Nephron (organoid): ENCODE results near the gene SSC5D.
A peak's percentile ranks its signal among the peaks of the same experiment; 100 is the strongest.

Experiments used
- H3K27ac Mint-ChIP-seq, 3 experiments: 2 replicates each; pipeline ENCODE4 v1.8.0; 2020; ENCODE audit warnings: mixed read lengths in 3 of 3, mild to moderate bottlenecking in 2 of 3, moderate library complexity in 1 of 3
- H3K27me3 Mint-ChIP-seq: 2 replicates; pipeline ENCODE4 v1.8.0; 2021; ENCODE audit warnings: low read depth, mild to moderate bottlenecking, moderate library complexity, mixed read lengths
- H3K36me3 Mint-ChIP-seq: 2 replicates; pipeline ENCODE4 v1.8.0; 2020; ENCODE audit warnings: low read depth, mixed read lengths
- H3K4me1 Mint-ChIP-seq: 2 replicates; pipeline ENCODE4 v1.8.0; 2020; ENCODE audit warnings: mixed read lengths
- H3K4me3 Mint-ChIP-seq, 3 experiments: 2 replicates each; pipeline ENCODE4 v1.8.0; 2020; ENCODE audit warnings: mild to moderate bottlenecking in 3 of 3, mixed read lengths in 3 of 3, moderate library complexity in 2 of 3
- H3K9me3 Mint-ChIP-seq: 2 replicates; pipeline ENCODE4 v1.8.0; 2020; ENCODE audit warnings: mixed read lengths
- TF ChIP-seq, protein P1 (sequence below), 3 experiments: fragments of 200-600 bp; sonication (generic); IDR thresholded peaks; one replicate each; pipeline ENCODE4 v1.5.0; 2021; ENCODE audit warnings: antibody characterized with exemption in 3 of 3; ENCODE audit not compliant: unreplicated experiment in 3 of 3

Gene SSC5D

GRCh38 chr19:55538132-55538531 is 49.9 kb downstream of the SSC5D start:
- peak overlapping the region in 1 of 3 experiments; percentile 70 for H3K27ac Mint-ChIP-seq
- TF ChIP-seq, protein P1, sequence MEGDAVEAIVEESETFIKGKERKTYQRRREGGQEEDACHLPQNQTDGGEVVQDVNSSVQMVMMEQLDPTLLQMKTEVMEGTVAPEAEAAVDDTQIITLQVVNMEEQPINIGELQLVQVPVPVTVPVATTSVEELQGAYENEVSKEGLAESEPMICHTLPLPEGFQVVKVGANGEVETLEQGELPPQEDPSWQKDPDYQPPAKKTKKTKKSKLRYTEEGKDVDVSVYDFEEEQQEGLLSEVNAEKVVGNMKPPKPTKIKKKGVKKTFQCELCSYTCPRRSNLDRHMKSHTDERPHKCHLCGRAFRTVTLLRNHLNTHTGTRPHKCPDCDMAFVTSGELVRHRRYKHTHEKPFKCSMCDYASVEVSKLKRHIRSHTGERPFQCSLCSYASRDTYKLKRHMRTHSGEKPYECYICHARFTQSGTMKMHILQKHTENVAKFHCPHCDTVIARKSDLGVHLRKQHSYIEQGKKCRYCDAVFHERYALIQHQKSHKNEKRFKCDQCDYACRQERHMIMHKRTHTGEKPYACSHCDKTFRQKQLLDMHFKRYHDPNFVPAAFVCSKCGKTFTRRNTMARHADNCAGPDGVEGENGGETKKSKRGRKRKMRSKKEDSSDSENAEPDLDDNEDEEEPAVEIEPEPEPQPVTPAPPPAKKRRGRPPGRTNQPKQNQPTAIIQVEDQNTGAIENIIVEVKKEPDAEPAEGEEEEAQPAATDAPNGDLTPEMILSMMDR (IDR thresholded peaks at IDR 0.05; ENCODE audit: unreplicated experiment in 3 of 3) = no peak
- no peaks in the 10 kb centered on the region for H3K27me3 Mint-ChIP-seq
- H3K9me3 Mint-ChIP-seq = peaks cover 5% of the 10 kb centered on the region
- no peak overlapping the region for H3K4me3 Mint-ChIP-seq
- no peaks in the 10 kb centered on the region for H3K36me3 Mint-ChIP-seq
- H3K4me1 Mint-ChIP-seq = peaks cover 13% of the 10 kb centered on the region

DNA sequence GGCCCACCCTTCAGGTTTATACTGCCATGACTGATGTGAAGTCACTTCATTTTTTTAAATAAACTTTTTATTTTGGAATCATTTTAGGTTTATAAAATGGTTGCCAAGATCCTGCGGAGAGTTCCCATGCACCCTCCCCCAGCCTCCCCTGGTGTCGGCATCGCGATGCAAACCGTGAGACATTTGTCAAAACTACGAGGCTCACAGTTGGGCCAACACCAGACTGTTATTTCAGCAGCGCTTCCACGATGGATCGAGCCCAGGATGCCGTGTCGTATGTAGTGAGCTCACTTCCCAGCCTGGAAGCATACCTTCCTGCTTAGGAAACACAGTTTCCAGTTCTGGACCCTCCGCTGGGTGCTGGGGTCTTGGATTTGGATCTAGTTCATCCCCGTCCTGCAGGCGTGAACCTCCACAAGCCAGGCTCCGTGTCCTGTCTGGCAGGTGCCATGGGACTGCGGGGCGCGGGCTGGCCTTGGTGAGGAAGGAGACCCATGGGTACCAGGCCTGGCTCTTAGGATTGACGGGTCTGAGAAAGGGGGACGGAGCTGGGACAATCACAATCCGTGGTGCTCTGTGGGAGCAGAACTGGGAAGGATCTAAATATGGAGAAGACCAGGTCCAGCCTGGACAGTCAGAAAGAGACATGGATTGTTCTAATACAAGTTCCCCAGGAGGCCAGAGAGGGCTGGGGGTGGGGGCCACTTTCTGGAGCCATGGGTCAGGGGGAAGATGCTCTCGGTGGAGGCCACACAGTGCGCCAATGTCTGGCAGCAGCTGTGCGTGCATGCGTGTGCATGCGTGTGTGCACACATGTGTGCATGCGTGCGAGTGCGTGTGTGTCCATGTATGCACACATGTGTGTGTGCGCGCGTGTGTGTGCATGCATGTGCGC is 51.1 kb downstream of the SSC5D start:
- Mint-ChIP-seq H3K9me3 (peaks cover 7% of the 10 kb centered on the region), H3K27ac (peak overlapping the region in 2 of 3 experiments; percentile 10 to 57), H3K4me3 (no peak overlapping the region), H3K27me3 (peaks cover 4% of the 10 kb centered on the region), H3K36me3 (no peaks in the 10 kb centered on the region), H3K4me1 (peaks cover 13% of the 10 kb centered on the region)
- TF ChIP-seq, protein P1 (IDR thresholded peaks at IDR 0.05; ENCODE audit: unreplicated experiment in 3 of 3) = no peak

- peaks cover 10% of the 10 kb centered on the region for H3K27me3 Mint-ChIP-seq
- H3K4me3 Mint-ChIP-seq = no peak overlapping the region
- H3K4me1 Mint-ChIP-seq = peaks cover 13% of the 10 kb centered on the region
- H3K27ac Mint-ChIP-seq = no peak overlapping the region
- TF ChIP-seq, protein P1 (IDR thresholded peaks at IDR 0.05; ENCODE audit: unreplicated experiment in 3 of 3) = no peak
- H3K9me3 Mint-ChIP-seq = peaks cover 7% of the 10 kb centered on the region
- no peaks in the 10 kb centered on the region for H3K36me3 Mint-ChIP-seq
Measured at GRCh38 chr19:55540619-55541018, 52.4 kb downstream of the SSC5D start.

DNA sequence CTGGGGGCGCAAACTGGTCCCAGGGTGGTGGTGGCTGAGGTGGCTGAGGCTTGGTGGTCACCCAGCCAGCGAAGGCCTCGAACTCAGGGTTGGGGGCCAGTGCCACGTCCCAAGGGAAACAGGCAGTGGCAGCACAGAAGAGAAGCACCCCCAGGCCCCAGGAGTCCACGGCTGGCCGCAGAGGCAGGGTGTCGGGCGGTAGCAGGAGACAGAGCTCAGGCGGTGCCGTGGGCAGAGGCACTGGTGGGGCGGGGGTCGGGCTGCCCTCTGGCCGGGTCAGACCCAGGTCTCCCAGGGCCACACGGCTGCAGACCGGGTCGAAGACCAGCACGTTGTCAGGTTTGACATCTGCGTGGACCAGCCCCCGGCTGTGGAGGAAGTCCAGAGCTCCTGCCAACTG is 52.9 kb downstream of the SSC5D start:
- H3K36me3 Mint-ChIP-seq = no peaks in the 10 kb centered on the region

DNA sequence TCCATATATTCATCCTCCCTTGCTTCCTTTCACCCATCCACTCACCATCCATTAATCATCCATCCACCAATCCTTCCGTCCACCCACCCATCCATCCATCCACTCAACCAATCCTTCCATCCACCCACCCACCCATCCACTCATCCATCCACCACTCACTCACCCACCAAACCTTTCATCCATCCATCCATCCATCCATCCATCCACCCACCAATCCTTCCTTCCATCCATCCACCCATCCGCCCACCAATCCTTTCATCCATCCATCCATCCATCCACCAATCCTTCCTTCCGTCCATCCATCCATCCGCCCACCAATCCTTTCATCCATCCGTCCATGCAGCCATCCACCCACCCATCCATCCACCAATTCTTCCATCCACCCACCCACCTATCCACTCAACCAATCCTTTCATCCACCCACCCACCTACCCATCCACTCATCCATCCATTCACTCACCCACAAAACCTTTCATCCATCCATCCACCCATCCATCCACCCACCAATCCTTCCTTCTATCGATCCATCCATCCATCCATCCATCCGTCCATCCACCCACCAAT is 54.1 kb downstream of the SSC5D start:
- Mint-ChIP-seq H3K4me1 (peaks cover 19% of the 10 kb centered on the region), H3K27me3 (peaks cover 13% of the 10 kb centered on the region), H3K27ac (no peak overlapping the region), H3K4me3 (no peak overlapping the region), H3K36me3 (no peaks in the 10 kb centered on the region), H3K9me3 (peaks cover 7% of the 10 kb centered on the region)
- TF ChIP-seq, protein P1 (IDR thresholded peaks at IDR 0.05; ENCODE audit: unreplicated experiment in 3 of 3) = no peak

More for the DNA sequence above, 52.9 kb downstream of the SSC5D start:
- Mint-ChIP-seq H3K4me1 (peaks cover 16% of the 10 kb centered on the region), H3K9me3 (peaks cover 7% of the 10 kb centered on the region), H3K4me3 (no peak overlapping the region), H3K27ac (no peak overlapping the region), H3K27me3 (peaks cover 13% of the 10 kb centered on the region)
- TF ChIP-seq, protein P1 (IDR thresholded peaks at IDR 0.05; ENCODE audit: unreplicated experiment in 3 of 3) = no peak
